Natural killer cell (primary cell): ENCODE data around the gene PEBP1. TPM values are rescaled to one million over a fixed set of nuclear protein-coding genes. Genes with fewer than 3 reads are reported as not detected.

Experiments
- ATAC-seq, 3 donors: fragments of 150-1000 bp in 2 of 3; fragments of 200-7000 bp in 1 of 3; cut with Tn5 transposase; 1 replicate in 1 of 3; 2 replicates in 2 of 3; pipeline ENCODE4 v1.10.0; 2021; ENCODE audit warnings: mild to moderate bottlenecking in 2 of 3, moderate library complexity in 2 of 3
- DNase-seq, 2 donors: peaks; one replicate each; pipeline versions ENCODE4 v3.0.0 to v3.0.0-alpha.2; 2013 to 2021; ENCODE audit warnings: mixed read lengths in 1 of 2
- H3K27ac ChIP-seq: one replicate; pipeline ENCODE4 v1.5.1; 2013; ENCODE audit warnings: mild to moderate bottlenecking, low read length
- H3K27me3 ChIP-seq: one replicate; pipeline ENCODE4 v1.6.1; 2013; ENCODE audit warnings: low read length; ENCODE audit not compliant: control insufficient read depth, insufficient read depth
- H3K36me3 ChIP-seq: one replicate; pipeline ENCODE4 v1.6.1; 2013; ENCODE audit warnings: low read length; ENCODE audit not compliant: control insufficient read depth, insufficient read depth
- H3K4me1 ChIP-seq: one replicate; pipeline ENCODE4 v1.6.1; 2013; ENCODE audit warnings: low read length; ENCODE audit not compliant: control insufficient read depth, insufficient read depth
- H3K4me3 ChIP-seq: one replicate; pipeline ENCODE4 v1.5.1; 2013; ENCODE audit warnings: low read length
- H3K9me3 ChIP-seq: one replicate; pipeline ENCODE4 v1.6.1; 2013; ENCODE audit warnings: low read length; ENCODE audit not compliant: control insufficient read depth, insufficient read depth
- H3K27ac Mint-ChIP-seq, 2 donors: one replicate each; pipeline ENCODE4 v1.8.0; 2022; ENCODE audit warnings: mild to moderate bottlenecking in 2 of 2, mixed read lengths in 2 of 2, moderate library complexity in 1 of 2
- H3K27me3 Mint-ChIP-seq, 2 donors: one replicate each; pipeline ENCODE4 v1.8.0; 2022; ENCODE audit warnings: low read depth in 2 of 2, mixed read lengths in 2 of 2
- H3K36me3 Mint-ChIP-seq: one replicate; pipeline ENCODE4 v1.8.0; 2022; ENCODE audit warnings: mixed read lengths
- H3K4me1 Mint-ChIP-seq, 2 donors: one replicate each; pipeline ENCODE4 v1.8.0; 2022; ENCODE audit warnings: mixed read lengths in 2 of 2
- H3K4me3 Mint-ChIP-seq: one replicate; pipeline ENCODE4 v1.8.0; 2022; ENCODE audit warnings: mild to moderate bottlenecking, moderate library complexity, mixed read lengths
- H3K9me3 Mint-ChIP-seq, 2 donors: one replicate each; pipeline ENCODE4 v1.8.0; 2022; ENCODE audit warnings: mixed read lengths in 2 of 2
- WGBS: methylation state at CpG from one replicate; pipeline ENCODE4 v1.1.7; 2013; ENCODE audit warnings: missing lambda C conversion rate; ENCODE audit not compliant: insufficient coverage; 5-methylcytosine and 5-hydroxymethylcytosine counted together
- intact Hi-C: fragments of 100-400 bp; cut with micrococcal nuclease; formaldehyde crosslinking; loops from one replicate; pipeline ENCODE4 v1.14.2; 2022
- total RNA-seq, 4 donors: library from RNA; stranded (reverse); fragments of 120-200 nt in 1 of 4; gene quantifications; one replicate each; pipeline versions ENCODE4 v1.2.3 to v1.2.4, GENCODE V29; 2013 to 2022
- TF ChIP-seq, protein P1 (sequence below): fragments of 200-600 bp; IDR thresholded peaks from one replicate; pipeline ENCODE4 v1.8.0; 2022; ENCODE audit warnings: antibody characterized with exemption

PEBP1 gene
- total RNA-seq, 3 donors from 2014 or later (not counting 1 experiment from before 2014, with no cell fraction given), result 38.0 to 54.0 (median 41.4) TPM

DNA sequence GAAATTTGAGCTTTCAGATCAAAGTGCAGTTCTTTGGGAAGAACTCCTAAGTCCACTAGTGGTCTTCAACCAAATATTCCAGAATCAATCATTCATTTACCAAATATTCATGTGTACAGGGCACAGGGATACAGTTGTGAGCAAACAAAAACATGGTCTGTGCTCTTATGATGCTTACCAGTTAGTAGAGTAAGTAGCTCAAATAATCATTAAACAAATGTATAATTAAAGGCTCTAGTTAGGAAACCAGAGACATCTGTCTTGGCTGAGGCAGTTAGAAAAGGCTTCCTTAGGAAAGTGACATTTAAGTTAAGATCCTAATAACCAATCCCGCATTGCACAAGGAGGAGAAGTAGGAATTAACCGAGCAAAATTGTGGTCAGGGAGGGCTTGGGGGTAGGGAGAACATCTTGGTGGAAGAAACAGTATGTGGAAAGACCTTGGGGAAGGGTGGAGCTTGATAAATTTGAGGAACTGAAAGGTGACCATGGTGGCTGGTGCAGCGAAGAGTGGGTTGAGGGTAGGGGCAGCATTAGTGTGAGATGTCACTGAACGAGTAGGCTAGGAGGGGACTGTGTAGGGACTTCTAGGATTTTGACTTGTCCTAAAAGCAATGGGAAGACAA lies 40.0 kb downstream of the PEBP1 start:
- ATAC-seq, result no peak
- no peaks in the 10 kb centered on the region for H3K9me3 ChIP-seq
- intact Hi-C loops, result no loop called here
- no peak overlapping the region for H3K27ac Mint-ChIP-seq
- H3K4me3 Mint-ChIP-seq, result no peak overlapping the region
- H3K27me3 Mint-ChIP-seq, result no peaks in the 10 kb centered on the region
- 82% methylated on average over 4 of the region's 4 CpGs for WGBS
- H3K4me1 ChIP-seq, result no peaks in the 10 kb centered on the region
- no peaks in the 10 kb centered on the region for H3K9me3 Mint-ChIP-seq
- H3K36me3 Mint-ChIP-seq, result peaks cover 22% of the 10 kb centered on the region
- TF ChIP-seq, protein P1, sequence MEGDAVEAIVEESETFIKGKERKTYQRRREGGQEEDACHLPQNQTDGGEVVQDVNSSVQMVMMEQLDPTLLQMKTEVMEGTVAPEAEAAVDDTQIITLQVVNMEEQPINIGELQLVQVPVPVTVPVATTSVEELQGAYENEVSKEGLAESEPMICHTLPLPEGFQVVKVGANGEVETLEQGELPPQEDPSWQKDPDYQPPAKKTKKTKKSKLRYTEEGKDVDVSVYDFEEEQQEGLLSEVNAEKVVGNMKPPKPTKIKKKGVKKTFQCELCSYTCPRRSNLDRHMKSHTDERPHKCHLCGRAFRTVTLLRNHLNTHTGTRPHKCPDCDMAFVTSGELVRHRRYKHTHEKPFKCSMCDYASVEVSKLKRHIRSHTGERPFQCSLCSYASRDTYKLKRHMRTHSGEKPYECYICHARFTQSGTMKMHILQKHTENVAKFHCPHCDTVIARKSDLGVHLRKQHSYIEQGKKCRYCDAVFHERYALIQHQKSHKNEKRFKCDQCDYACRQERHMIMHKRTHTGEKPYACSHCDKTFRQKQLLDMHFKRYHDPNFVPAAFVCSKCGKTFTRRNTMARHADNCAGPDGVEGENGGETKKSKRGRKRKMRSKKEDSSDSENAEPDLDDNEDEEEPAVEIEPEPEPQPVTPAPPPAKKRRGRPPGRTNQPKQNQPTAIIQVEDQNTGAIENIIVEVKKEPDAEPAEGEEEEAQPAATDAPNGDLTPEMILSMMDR, result no peak
- H3K27me3 ChIP-seq, result no peaks in the 10 kb centered on the region
- H3K36me3 ChIP-seq, result peaks cover 72% of the 10 kb centered on the region
- H3K4me3 ChIP-seq, result no peak overlapping the region
- no peak overlapping the region for H3K27ac ChIP-seq
- no peak for DNase-seq
- H3K4me1 Mint-ChIP-seq, result no peaks in the 10 kb centered on the region

DNA sequence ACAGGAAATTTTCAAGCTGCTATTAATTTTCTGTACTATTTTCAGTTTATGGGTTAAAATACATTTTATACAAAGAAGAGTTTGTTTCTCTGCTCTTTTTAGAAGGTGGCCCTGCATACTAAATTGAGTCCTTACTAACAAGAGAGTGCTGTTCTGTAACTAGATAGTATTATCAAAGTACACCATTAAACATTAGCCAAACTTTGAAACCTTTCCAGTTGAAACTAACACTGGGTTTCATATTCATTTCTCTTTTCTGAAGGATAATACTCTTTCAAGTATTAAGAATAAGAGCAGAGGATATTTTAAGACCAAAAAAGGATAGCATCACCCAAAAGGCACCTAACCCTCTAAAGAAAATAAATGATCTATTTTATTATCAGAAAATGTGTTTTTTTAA lies 47.2 kb downstream of the PEBP1 start:
- peaks cover 34% of the 10 kb centered on the region for H3K36me3 ChIP-seq
- H3K36me3 Mint-ChIP-seq, result no peaks in the 10 kb centered on the region
- DNase-seq (no peak), ATAC-seq (no peak)
- intact Hi-C loops, result no loop called here
- H3K4me1 Mint-ChIP-seq, result peaks cover 13 to 22% of the 10 kb centered on the region in 2 donors
- no peaks in the 10 kb centered on the region for H3K27me3 ChIP-seq
- no peaks in the 10 kb centered on the region for H3K27me3 Mint-ChIP-seq
- no peaks in the 10 kb centered on the region for H3K9me3 Mint-ChIP-seq
- H3K4me3 ChIP-seq, result no peak overlapping the region
- no peaks in the 10 kb centered on the region for H3K9me3 ChIP-seq
- H3K27ac ChIP-seq, result no peak overlapping the region
- TF ChIP-seq, protein P1, result no peak
- H3K4me3 Mint-ChIP-seq, result no peak overlapping the region
- peak overlapping the region; percentile 3 to 85 for H3K27ac Mint-ChIP-seq
- H3K4me1 ChIP-seq, result no peaks in the 10 kb centered on the region

DNA sequence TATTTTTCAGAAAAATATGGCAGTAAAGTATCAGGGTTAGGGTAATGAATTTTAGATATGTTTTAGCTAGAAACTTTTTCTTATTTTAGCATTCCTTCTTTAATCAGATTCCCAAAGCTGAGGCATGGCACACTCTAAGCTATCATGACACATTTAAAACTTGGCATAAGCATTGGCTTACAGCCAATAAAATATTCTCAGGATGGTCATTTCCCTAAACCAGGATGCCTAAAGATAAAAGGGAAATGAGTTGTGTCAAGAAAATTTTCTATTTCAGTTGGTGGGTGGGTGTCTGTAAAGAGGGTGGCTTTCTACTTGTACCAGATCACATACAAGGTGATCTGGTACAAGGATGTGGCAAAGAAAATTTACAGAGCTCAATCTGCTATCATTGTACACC lies 47.8 kb downstream of the PEBP1 start:
- DNase-seq (no peak), ATAC-seq (no peak)
- intact Hi-C loops, result no loop called here
- Histone ChIP-seq H3K27me3 (no peaks in the 10 kb centered on the region), H3K4me3 (no peak overlapping the region), H3K4me1 (no peaks in the 10 kb centered on the region), H3K36me3 (peaks cover 38% of the 10 kb centered on the region), H3K9me3 (no peaks in the 10 kb centered on the region), H3K27ac (no peak overlapping the region)
- Mint-ChIP-seq H3K4me3 (no peak overlapping the region), H3K4me1 (peaks cover 13 to 22% of the 10 kb centered on the region in 2 donors), H3K36me3 (no peaks in the 10 kb centered on the region), H3K9me3 (no peaks in the 10 kb centered on the region), H3K27me3 (no peaks in the 10 kb centered on the region), H3K27ac (peak overlapping the region; percentile 16 to 85)
- TF ChIP-seq, protein P1, result no peak
